K562 (cell line): ENCODE data around the gene ZDHHC3. TPM values are rescaled to one million over a fixed set of nuclear protein-coding genes. Genes with fewer than 3 reads are reported as not detected.

Source experiments
- ATAC-seq: fragments of 200-7000 bp; cut with Tn5 transposase; 3 replicates; pipeline ENCODE4 v1.9.1; 2020; ENCODE audit warnings: moderate library complexity
- BruUV-seq: library from RNA; stranded (reverse); fragments of 400-500 nt; replicated peaks from 2 replicates; lab custom pipeline; 2021; lab: Mats Ljungman, UMichigan
- CTCF ChIA-PET: fragments of 300-600 bp; formaldehyde crosslinking; extraction: SDS; loops from one replicate; lab custom pipeline; 2021; ENCODE audit warnings: low intra/inter-chr PET ratio; lab: Yijun Ruan, JAX
- POLR2A ChIA-PET: fragments of 300-600, 350-650 bp; sonication (Branson Sonifier 250); formaldehyde crosslinking; extraction: SDS; loops from one replicate; lab custom pipeline; 2021; ENCODE audit warnings: antibody characterized with exemption, inconsistent platforms; lab: Yijun Ruan, JAX
- DNase-seq, 4 experiments: peaks; one replicate each; pipeline versions ENCODE4 v3.0.0 to v3.0.0-alpha.2; 2011 to 2018; ENCODE audit warnings: low spot score in 3 of 4, mixed read lengths in 3 of 4; ENCODE audit errors: extremely low read depth in 1 of 4
- FAIRE-seq: peaks from 2 replicates; lab custom pipeline; 2011; peaks lifted over from hg19 to GRCh38; lab: Jason Lieb, UNC
- H2AFZ ChIP-seq: 2 replicates; pipeline ENCODE4 v1.6.0; 2011; ENCODE audit warnings: low read depth, low read length, control low read depth, inconsistent platforms
- H3K27ac ChIP-seq: fragments of 200-600 bp; 3 replicates; pipeline ENCODE4 v1.8.0; 2011; ENCODE audit warnings: low read depth, mild to moderate bottlenecking, control low read depth, inconsistent platforms, low read length, moderate library complexity, mixed read lengths; ENCODE audit errors: extremely low read depth
- H3K27me3 ChIP-seq, 2 experiments: fragments of 300-600 bp in 1 of 2; 2 replicates in 1 of 2; 3 replicates in 1 of 2; pipeline versions ENCODE4 v1.6.0 to v1.8.0; 2011; ENCODE audit warnings: inconsistent platforms in 2 of 2, low read length in 2 of 2, mild to moderate bottlenecking in 1 of 2, mixed read lengths in 1 of 2, moderate library complexity in 1 of 2; ENCODE audit not compliant: control insufficient read depth in 2 of 2, insufficient read depth in 2 of 2
- H3K36me3 ChIP-seq: fragments of 300-600 bp; 3 replicates; pipeline ENCODE4 v1.8.0; 2011; ENCODE audit warnings: mild to moderate bottlenecking, low read length, inconsistent platforms; ENCODE audit not compliant: control insufficient read depth, insufficient read depth
- H3K4me1 ChIP-seq, 2 experiments: fragments of 200-600 bp in 1 of 2; replicated peaks in 1 of 2; 2 replicates in 1 of 2; 3 replicates in 1 of 2; pipeline versions ENCODE4 v1.5.1 to v1.8.0; 2011; ENCODE audit warnings: inconsistent platforms in 2 of 2, low read length in 2 of 2, mild to moderate bottlenecking in 1 of 2, mixed read lengths in 1 of 2, moderate library complexity in 1 of 2; ENCODE audit not compliant: control insufficient read depth in 2 of 2, insufficient read depth in 2 of 2
- H3K4me2 ChIP-seq: 2 replicates; pipeline ENCODE4 v1.6.1; 2011; ENCODE audit warnings: low read length, control low read depth, inconsistent platforms, mixed read lengths; ENCODE audit not compliant: insufficient read depth
- H3K4me3 ChIP-seq: fragments of 200-600 bp; sonication (generic), shearing (Covaris generic); 2 replicates; pipeline ENCODE4 v1.5.1; 2016; ENCODE audit warnings: control low read depth, inconsistent platforms
- H3K79me2 ChIP-seq: fragments of 200-600 bp; 3 replicates; pipeline ENCODE4 v1.8.0; 2011; ENCODE audit warnings: low read length, inconsistent platforms; ENCODE audit not compliant: control insufficient read depth, insufficient read depth
- H3K9ac ChIP-seq, 2 experiments: 2 replicates each; pipeline versions ENCODE4 v1.6.0 to v1.6.1; 2011; ENCODE audit warnings: low read depth in 2 of 2, low read length in 2 of 2, control low read depth in 1 of 2, inconsistent platforms in 1 of 2, mild to moderate bottlenecking in 1 of 2, mixed read lengths in 1 of 2; ENCODE audit not compliant: insufficient read depth in 1 of 2
- H3K9me1 ChIP-seq: one replicate; pipeline ENCODE4 v1.6.0; 2011; ENCODE audit warnings: inconsistent platforms, mild to moderate bottlenecking, low read length, moderate library complexity; ENCODE audit not compliant: control insufficient read depth, insufficient read depth
- H3K9me3 ChIP-seq: replicated peaks from 2 replicates; pipeline ENCODE4 v1.5.1; 2011; ENCODE audit warnings: low read depth, low read length, inconsistent platforms; ENCODE audit not compliant: control insufficient read depth, insufficient read depth
- H4K20me1 ChIP-seq: replicated peaks from 2 replicates; pipeline ENCODE4 v1.6.1; 2011; ENCODE audit warnings: low read length, inconsistent platforms, mixed read lengths; ENCODE audit not compliant: control insufficient read depth, insufficient read depth
- HNRNPK ChIP-seq: fragments of 200-400 bp; formaldehyde crosslinking; IDR thresholded peaks from one replicate; pipeline ENCODE4 v1.6.1; 2018; ENCODE audit warnings: mild to moderate bottlenecking, low read depth, low read length; ENCODE audit not compliant: poor library complexity, severe bottlenecking
- JUNB ChIP-seq: fragments of 450-650 bp; formaldehyde crosslinking; conservative IDR thresholded peaks from 2 replicates; pipeline ENCODE4 v1.4.0; 2020; ENCODE audit warnings: mild to moderate bottlenecking
- MBD2 ChIP-seq: sonication (generic); IDR thresholded peaks from 2 replicates; pipeline ENCODE4 v1.6.1; 2016; ENCODE audit warnings: low read depth, borderline replicate concordance
- RBM25 ChIP-seq: fragments of 200-400 bp; formaldehyde crosslinking; IDR thresholded peaks from 2 replicates; pipeline ENCODE4 v1.6.1; 2018; ENCODE audit warnings: low read length, low read depth, moderate library complexity; ENCODE audit not compliant: severe bottlenecking
- TAL1 ChIP-seq: fragments of 450-650 bp; IDR thresholded peaks from 2 replicates; pipeline ENCODE4 v1.6.1; 2016; ENCODE audit warnings: mild to moderate bottlenecking
- ZNF3 ChIP-seq: fragments of 250-450 bp; sonication (Bioruptor Pico); IDR thresholded peaks from 2 replicates; pipeline ENCODE4 v1.5.0; 2021; ENCODE audit warnings: mild to moderate bottlenecking, moderate library complexity
- WGBS: fragments of 100-300 bp; shearing (Covaris generic); methylation state at CpG from one replicate; pipeline ENCODE4 v1.1.6; 2016; ENCODE audit warnings: low coverage, mixed read lengths; ENCODE audit not compliant: insufficient coverage; ENCODE audit errors: missing lambda C conversion rate; 5-methylcytosine and 5-hydroxymethylcytosine counted together
- in situ Hi-C: fragments of 300-500 bp; cut with MboI; formaldehyde crosslinking; loops from 4 replicates; pipeline ENCODE4 v1.15.0; 2018; ENCODE audit warnings: inconsistent platforms, mixed read lengths
- intact Hi-C: fragments of 100-400 bp; cut with micrococcal nuclease; formaldehyde crosslinking; loops from 2 replicates; pipeline ENCODE4 v1.14.2; 2022
- polyA plus RNA-seq, 8 experiments: library from polyadenylated mRNA; depleted of rRNA in 4 of 8; stranded (reverse) in 5 of 8; unstranded in 3 of 8; fragments of >200 nt; fragmentation: Nextera tagmentation in 2 of 8; fragmentation: Illumina TruSeq in 1 of 8; extraction: Ambion mirVana in 2 of 8; extraction: Trizol in 1 of 8; gene quantifications; 2 replicates each; pipeline versions ENCODE4 v1.2.1 to v1.2.3, GENCODE V29; 2011 to 2014; ENCODE audit warnings: inconsistent platforms in 1 of 8, missing spikeins in 1 of 8
- total RNA-seq, 7 experiments: library from RNA; depleted of rRNA in 6 of 7; stranded (reverse); fragments of >200 nt in 6 of 7; fragmentation: Illumina TruSeq in 2 of 7; extraction: Trizol in 2 of 7; gene quantifications; 2 replicates each; pipeline versions ENCODE4 v1.2.1 to v1.2.3, GENCODE V29; 2011 to 2021; ENCODE audit warnings: low replicate concordance in 1 of 7
- TF ChIP-seq, protein P1 (sequence below), 2 experiments: fragments of 450-650 bp; conservative IDR thresholded peaks; 2 replicates each; pipeline ENCODE4 v1.6.1; 2017; ENCODE audit warnings: mild to moderate bottlenecking in 2 of 2, moderate library complexity in 2 of 2

The ZDHHC3 gene
- total and polyA plus RNA-seq, 9 of the 15 experiments (the other 6 are each of a cell fraction or from before 2014, with no cell fraction given): 10.3 to 120 (median 67.2) TPM

DNA sequence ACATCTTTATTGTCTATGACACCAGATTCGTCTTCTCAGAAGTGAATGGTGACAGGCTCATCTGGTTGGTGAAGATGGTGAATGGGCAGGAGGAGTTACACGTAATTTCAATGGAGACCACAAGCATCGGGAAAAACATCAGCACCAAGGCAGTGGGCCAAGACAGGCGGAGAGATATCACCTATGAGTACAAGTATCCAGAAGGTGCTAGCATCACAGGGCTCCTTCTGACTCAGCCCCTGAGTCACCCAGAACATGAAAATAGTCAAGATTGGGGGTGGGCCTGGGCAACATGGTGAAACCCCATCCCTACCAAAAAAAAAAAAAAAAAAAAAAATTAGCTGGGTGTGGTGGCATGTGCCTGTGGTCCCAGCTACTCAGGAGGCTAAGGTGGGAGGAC, 69.0 kb downstream of the ZDHHC3 start:
- H3K9me3 ChIP-seq: no peaks in the 10 kb centered on the region
- H2AFZ ChIP-seq: no peak overlapping the region
- intact Hi-C loops (no loop called here), in situ Hi-C loops (no loop called here)
- H3K79me2 ChIP-seq: no peaks in the 10 kb centered on the region
- TF ChIP-seq RBM25: no peak
- TF ChIP-seq, protein P1, sequence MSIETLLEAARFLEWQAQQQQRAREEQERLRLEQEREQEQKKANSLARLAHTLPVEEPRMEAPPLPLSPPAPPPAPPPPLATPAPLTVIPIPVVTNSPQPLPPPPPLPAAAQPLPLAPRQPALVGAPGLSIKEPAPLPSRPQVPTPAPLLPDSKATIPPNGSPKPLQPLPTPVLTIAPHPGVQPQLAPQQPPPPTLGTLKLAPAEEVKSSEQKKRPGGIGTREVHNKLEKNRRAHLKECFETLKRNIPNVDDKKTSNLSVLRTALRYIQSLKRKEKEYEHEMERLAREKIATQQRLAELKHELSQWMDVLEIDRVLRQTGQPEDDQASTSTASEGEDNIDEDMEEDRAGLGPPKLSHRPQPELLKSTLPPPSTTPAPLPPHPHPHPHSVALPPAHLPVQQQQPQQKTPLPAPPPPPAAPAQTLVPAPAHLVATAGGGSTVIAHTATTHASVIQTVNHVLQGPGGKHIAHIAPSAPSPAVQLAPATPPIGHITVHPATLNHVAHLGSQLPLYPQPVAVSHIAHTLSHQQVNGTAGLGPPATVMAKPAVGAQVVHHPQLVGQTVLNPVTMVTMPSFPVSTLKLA (conservative IDR thresholded peaks at IDR 0.05): no peak
- no peak for TF ChIP-seq HNRNPK
- no peak for TF ChIP-seq ZNF3 (CRISPR knock-in tag)
- no peak for TF ChIP-seq TAL1
- TF ChIP-seq JUNB (CRISPR knock-in tag): no peak
- TF ChIP-seq MBD2: no peak
- no peak for FAIRE-seq
- peaks cover 9 to 34% of the 10 kb centered on the region in 2 experiments; a peak in 4 of 5 replicates for H3K27me3 ChIP-seq
- no peak overlapping the region for H3K9ac ChIP-seq
- DNase-seq: no peak
- H4K20me1 ChIP-seq: no peaks in the 10 kb centered on the region
- H3K9me1 ChIP-seq: no peaks in the 10 kb centered on the region
- CTCF ChIA-PET: no interaction called here
- H3K4me3 ChIP-seq: no peak overlapping the region
- WGBS: 2% methylated on average over 4 of the region's 4 CpGs
- BruUV-seq: no TSS peak
- POLR2A ChIA-PET: interaction anchor here (0.6 to 1.1 kb wide), 3 partner anchors 20 to 659 kb away, joined by 3 to 7 read pairs (median 3); no protein-coding TSS in a partner anchor
- H3K27ac ChIP-seq: no peak overlapping the region
- no peak for ATAC-seq
- no peak overlapping the region for H3K4me2 ChIP-seq
- no peaks in the 10 kb centered on the region for H3K36me3 ChIP-seq
- H3K4me1 ChIP-seq: no peaks in the 10 kb centered on the region
